Gastrocnemius medialis (tissue), 4 donors: ENCODE data around the gene CYB561A3. TPM values are rescaled to one million over a fixed set of nuclear protein-coding genes. Genes with fewer than 3 reads are reported as not detected.

Experiments used
- ATAC-seq, 2 donors: fragments of 150-250 bp; one replicate each; pipeline ENCODE4 v1.9.1; 2016
- DNase-seq, 2 donors: peaks; one replicate each; pipeline ENCODE4 v3.0.0-alpha.2; 2019
- H3K27ac ChIP-seq, 4 donors: fragments of 200-600 bp; sonication (generic); 1 replicate in 1 of 4; 2 replicates in 3 of 4; pipeline ENCODE4 v1.5.1; 2016 to 2018; ENCODE audit warnings: mild to moderate bottlenecking in 2 of 4, moderate library complexity in 1 of 4
- H3K27me3 ChIP-seq, 3 donors: fragments of 200-600 bp; sonication (generic) in 2 of 3; 1 replicate in 1 of 3; 2 replicates in 2 of 3; pipeline versions ENCODE4 v1.5.1 to v1.6.0; 2016 to 2019; ENCODE audit warnings: mild to moderate bottlenecking in 1 of 3, moderate library complexity in 1 of 3
- H3K36me3 ChIP-seq, 2 donors: fragments of 200-600 bp; sonication (generic) in 1 of 2; one replicate each; pipeline ENCODE4 v1.5.1; 2017 to 2018
- H3K4me1 ChIP-seq, 2 donors: fragments of 200-600 bp; sonication (generic) in 1 of 2; one replicate each; pipeline ENCODE4 v1.5.1; 2016 to 2017; ENCODE audit warnings: mild to moderate bottlenecking in 2 of 2
- H3K4me3 ChIP-seq, 4 donors: fragments of 200-600 bp; sonication (generic) in 3 of 4; 1 replicate in 1 of 4; 2 replicates in 3 of 4; pipeline ENCODE4 v1.5.1; 2016 to 2019; ENCODE audit warnings: mild to moderate bottlenecking in 2 of 4
- H3K9me3 ChIP-seq, 3 donors: fragments of 200-600 bp; sonication (generic) in 2 of 3; 1 replicate in 1 of 3; 2 replicates in 2 of 3; pipeline ENCODE4 v1.5.1; 2016 to 2019
- POLR2A ChIP-seq, 2 donors: fragments of 450-650 bp; IDR thresholded peaks; one replicate each; pipeline ENCODE4 v1.6.1; 2017; ENCODE audit warnings: antibody characterized with exemption in 2 of 2, mild to moderate bottlenecking in 2 of 2, moderate library complexity in 2 of 2
- in situ Hi-C, 4 donors: fragments of 200-750 bp; cut with MboI; loops; one replicate each; pipeline versions ENCODE4 v1.15.0 to v1.8.0; 2017; ENCODE audit warnings: low sequenced_read_pairs in 4 of 4
- intact Hi-C: fragments of 100-400 bp; cut with DNase I; formaldehyde crosslinking; loops from one replicate; pipeline ENCODE4 v1.15.1; 2023; ENCODE audit warnings: low total_unique reads
- total RNA-seq, 4 donors: library from RNA; depleted of rRNA; stranded (reverse); fragments of >200 nt; gene quantifications; one replicate each; pipeline versions ENCODE4 v1.1.0 to v1.2.3, GENCODE V29; 2016
- TF ChIP-seq, protein P1 (sequence below), 5 experiments: fragments of 450-650 bp in 3 of 5; fragments of 200-600 bp in 2 of 5; sonication (generic) in 2 of 5; IDR thresholded peaks in 4 of 5; conservative IDR thresholded peaks in 1 of 5; 1 replicate in 4 of 5; 2 replicates in 1 of 5; pipeline ENCODE4 v1.5.1; 2016 to 2019; ENCODE audit warnings: antibody characterized with exemption in 5 of 5, mild to moderate bottlenecking in 3 of 5, moderate library complexity in 3 of 5

CYB561A3 gene
- total RNA-seq, 4 donors from 2014 or later, result 23.7 to 56.6 (median 26.4) TPM

- H3K36me3 ChIP-seq, result peaks cover 0 to 16% of the 10 kb centered on the region in 2 donors
- in situ Hi-C loops, result no loop called here
- no peak for DNase-seq
- no peak for ATAC-seq
- no peaks in the 10 kb centered on the region for H3K27me3 ChIP-seq
- no peaks in the 10 kb centered on the region for H3K4me1 ChIP-seq
- no peak overlapping the region for H3K27ac ChIP-seq
- intact Hi-C loops, result no loop called here
- H3K9me3 ChIP-seq, result no peaks in the 10 kb centered on the region
- no peak overlapping the region for H3K4me3 ChIP-seq
- TF ChIP-seq, protein P1, sequence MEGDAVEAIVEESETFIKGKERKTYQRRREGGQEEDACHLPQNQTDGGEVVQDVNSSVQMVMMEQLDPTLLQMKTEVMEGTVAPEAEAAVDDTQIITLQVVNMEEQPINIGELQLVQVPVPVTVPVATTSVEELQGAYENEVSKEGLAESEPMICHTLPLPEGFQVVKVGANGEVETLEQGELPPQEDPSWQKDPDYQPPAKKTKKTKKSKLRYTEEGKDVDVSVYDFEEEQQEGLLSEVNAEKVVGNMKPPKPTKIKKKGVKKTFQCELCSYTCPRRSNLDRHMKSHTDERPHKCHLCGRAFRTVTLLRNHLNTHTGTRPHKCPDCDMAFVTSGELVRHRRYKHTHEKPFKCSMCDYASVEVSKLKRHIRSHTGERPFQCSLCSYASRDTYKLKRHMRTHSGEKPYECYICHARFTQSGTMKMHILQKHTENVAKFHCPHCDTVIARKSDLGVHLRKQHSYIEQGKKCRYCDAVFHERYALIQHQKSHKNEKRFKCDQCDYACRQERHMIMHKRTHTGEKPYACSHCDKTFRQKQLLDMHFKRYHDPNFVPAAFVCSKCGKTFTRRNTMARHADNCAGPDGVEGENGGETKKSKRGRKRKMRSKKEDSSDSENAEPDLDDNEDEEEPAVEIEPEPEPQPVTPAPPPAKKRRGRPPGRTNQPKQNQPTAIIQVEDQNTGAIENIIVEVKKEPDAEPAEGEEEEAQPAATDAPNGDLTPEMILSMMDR (IDR thresholded peaks at IDR 0.05 in 4 of 5, conservative IDR thresholded peaks at IDR 0.05 in 1 of 5), result no peak
- no peak for TF ChIP-seq POLR2A (IDR thresholded peaks at IDR 0.05)
Measured at GRCh38 chr11:61340979-61341378, 20.7 kb downstream of the CYB561A3 start.

- Histone ChIP-seq H3K9me3 (no peaks in the 10 kb centered on the region), H3K36me3 (peaks cover 0 to 16% of the 10 kb centered on the region in 2 donors), H3K27ac (no peak overlapping the region), H3K4me3 (no peak overlapping the region), H3K4me1 (peaks cover 0 to 5% of the 10 kb centered on the region in 2 donors), H3K27me3 (no peaks in the 10 kb centered on the region)
- intact Hi-C loops (no loop called here), in situ Hi-C loops (loop anchor here (5.0 kb wide), 1 partner anchor 48 kb away; no protein-coding TSS in a partner anchor)
- TF ChIP-seq, protein P1 (IDR thresholded peaks at IDR 0.05 in 4 of 5, conservative IDR thresholded peaks at IDR 0.05 in 1 of 5), result no peak
- ATAC-seq (no peak), DNase-seq (no peak)
Measured at GRCh38 chr11:61339490-61339878, 22.2 kb downstream of the CYB561A3 start.

DNA sequence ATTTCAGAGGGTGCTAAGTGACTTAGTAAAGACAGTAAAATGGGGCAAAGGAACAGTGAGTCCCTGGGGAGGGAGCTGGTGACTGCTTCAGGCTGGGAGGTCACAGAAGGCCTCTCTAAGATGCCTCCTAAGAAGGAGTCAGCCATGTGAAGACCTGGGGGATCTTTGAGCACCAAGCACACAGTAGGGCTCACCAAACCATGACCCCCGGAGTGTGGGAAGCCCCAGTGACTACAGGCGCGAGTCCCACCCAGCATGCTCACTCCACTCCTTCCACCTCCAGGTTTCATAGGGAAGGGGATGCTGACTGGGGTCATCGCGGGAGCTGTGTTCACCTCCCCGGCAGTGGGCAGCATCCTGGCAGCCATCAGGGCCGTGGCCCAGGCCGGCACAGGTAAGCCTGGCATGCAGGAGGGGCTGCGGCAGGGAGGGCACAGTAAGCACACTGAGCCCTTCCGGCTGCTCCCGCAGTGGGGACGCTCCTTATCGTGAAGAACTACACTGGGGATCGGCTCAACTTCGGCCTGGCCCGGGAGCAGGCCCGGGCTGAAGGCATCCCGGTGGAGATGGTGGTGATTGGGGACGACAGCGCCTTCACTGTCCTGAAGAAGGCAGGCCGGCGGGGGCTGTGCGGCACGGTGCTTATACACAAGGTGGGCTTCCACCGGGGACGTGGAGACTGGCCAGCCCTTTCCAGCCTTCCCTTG is 22.7 kb downstream of the CYB561A3 start:
- Histone ChIP-seq H3K9me3 (no peaks in the 10 kb centered on the region), H3K4me1 (peaks cover 2 to 6% of the 10 kb centered on the region in 2 donors), H3K27me3 (no peaks in the 10 kb centered on the region), H3K36me3 (peaks cover 0 to 16% of the 10 kb centered on the region in 2 donors), H3K4me3 (no peak overlapping the region), H3K27ac (no peak overlapping the region)
- intact Hi-C loops, result no loop called here
- TF ChIP-seq, protein P1 (IDR thresholded peaks at IDR 0.05 in 4 of 5, conservative IDR thresholded peaks at IDR 0.05 in 1 of 5), result no peak
- TF ChIP-seq POLR2A (IDR thresholded peaks at IDR 0.05), result no peak
- no peak for DNase-seq
- ATAC-seq, result no peak
- in situ Hi-C loops, result loop anchor here (5.0 kb wide), 1 partner anchor 48 kb away; no protein-coding TSS in a partner anchor

DNA sequence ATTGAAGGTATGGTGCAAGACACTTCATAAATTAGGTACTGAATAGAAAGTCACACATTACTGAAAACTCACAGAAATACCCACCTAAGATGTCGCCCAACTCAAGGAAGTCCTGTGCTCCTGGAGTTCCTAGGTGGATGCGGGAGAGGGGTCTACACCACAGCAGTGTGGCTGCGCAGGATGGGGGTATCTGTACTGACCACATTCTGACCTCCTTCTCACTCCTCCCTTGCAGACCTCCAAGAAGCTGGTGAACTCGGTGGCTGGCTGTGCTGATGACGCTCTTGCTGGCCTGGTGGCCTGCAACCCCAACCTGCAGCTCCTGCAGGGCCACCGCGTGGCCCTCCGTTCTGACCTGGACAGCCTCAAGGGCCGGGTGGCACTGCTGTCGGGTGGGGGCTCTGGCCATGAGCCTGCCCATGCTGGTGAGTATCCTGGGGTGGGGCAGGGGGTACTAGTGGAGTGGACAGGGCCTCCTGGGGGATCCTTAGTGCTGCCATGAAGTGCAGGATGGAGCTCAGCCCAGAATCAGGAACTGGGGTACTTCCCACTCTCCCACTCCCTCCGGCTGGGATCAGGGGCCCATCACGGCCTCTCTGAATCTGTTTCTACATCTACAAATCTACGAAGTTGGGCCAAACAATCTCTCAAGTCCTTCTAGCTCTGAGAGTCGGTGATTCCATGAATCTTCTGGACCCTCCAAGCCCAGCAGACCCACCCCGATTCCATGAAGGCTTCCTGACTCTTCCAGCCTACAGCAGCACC is 23.8 kb downstream of the CYB561A3 start:
- TF ChIP-seq POLR2A (IDR thresholded peaks at IDR 0.05), result no peak
- TF ChIP-seq, protein P1 (IDR thresholded peaks at IDR 0.05 in 4 of 5, conservative IDR thresholded peaks at IDR 0.05 in 1 of 5), result no peak

More for the DNA sequence above, 23.8 kb downstream of the CYB561A3 start:
- in situ Hi-C loops (loop anchor here (5.0 kb wide), 1 partner anchor 49 kb away; no protein-coding TSS in a partner anchor), intact Hi-C loops (no loop called here)
- Histone ChIP-seq H3K27ac (no peak overlapping the region), H3K4me1 (peaks cover 6 to 12% of the 10 kb centered on the region in 2 donors), H3K27me3 (no peaks in the 10 kb centered on the region), H3K4me3 (no peak overlapping the region), H3K36me3 (peaks cover 0 to 16% of the 10 kb centered on the region in 2 donors), H3K9me3 (no peaks in the 10 kb centered on the region)
- DNase-seq (no peak), ATAC-seq (no peak)
